A549 treated with ZK216348 at 1 μM for 4 hours (cell line): ENCODE results near the gene LAMB3. TPM values are rescaled to one million over a fixed set of nuclear protein-coding genes. Genes with fewer than 3 reads are reported as not detected.

Source experiments
- total RNA-seq: library from RNA; stranded (reverse); fragments of 200-300 nt; extraction: Qiagen RNA extraction; gene quantifications from 5 replicates; pipeline ENCODE4 v1.2.3, GENCODE V29; 2022; ENCODE audit warnings: low read depth

Gene LAMB3
- total RNA-seq: 13.9 to 27.8 TPM (median 21.7 TPM) in 5 replicates

GRCh38 chr1:209652121-209652735, at the start of gene LAMB3:
TSS of gene LAMB3 (minus strand) at chr1:209652425. CDS start at chr1:209650944, 1,481 bp downstream.

GRCh38 chr1:209674957-209675564, 22.8 kb upstream of the LAMB3 start, which contains the start of gene G0S2:
TSS of gene G0S2 (plus strand) at chr1:209675412. CDS start at chr1:209675685, 273 bp downstream.

GRCh38 chr1:209583408-209583807, 68.8 kb downstream of the LAMB3 start, which contains the start of gene CAMK1G:
TSS of gene CAMK1G (plus strand) at chr1:209583714. CDS start at chr1:209594984, 11,270 bp downstream.

Other genes starting within 250 kb of the LAMB3 start
- 0.14 to 0.58 TPM (median 0.15 TPM) in 4 of 5 replicates, not detected in the other for gene CAMK1G, start 68.7 kb downstream of the LAMB3 start, total RNA-seq
- gene G0S2, start 23.0 kb upstream of the LAMB3 start, total RNA-seq: 3.4 to 4.6 TPM (median 4.0 TPM) in 5 replicates
- gene HSD11B1, start 52.4 kb upstream of the LAMB3 start, total RNA-seq: 0.12 to 0.44 TPM in 2 of 5 replicates, not detected in the others
- gene TRAF3IP3, start 103.6 kb upstream of the LAMB3 start, total RNA-seq: not detected in 5 replicates
- 1.2 to 1.8 TPM (median 1.6 TPM) in 5 replicates for gene C1orf74, start 132.1 kb upstream of the LAMB3 start, total RNA-seq
- 0.05 to 0.18 TPM (median 0.17 TPM) in 5 replicates for gene IRF6, start 153.7 kb upstream of the LAMB3 start, total RNA-seq
- gene UTP25, start 175.5 kb upstream of the LAMB3 start, total RNA-seq: 9.8 to 13.5 TPM (median 11.5 TPM) in 5 replicates